HG03280 (cell line): ENCODE results near the gene DNAH17.

Source experiments
- ATAC-seq: cut with Tn5 transposase; IDR thresholded peaks from one replicate; pipeline ENCODE4 v1.9.1; 2021; ENCODE audit warnings: mild to moderate bottlenecking, moderate library complexity; ENCODE audit not compliant: unreplicated experiment

Gene DNAH17

GRCh38 chr17:78498848-78499247 is 78.3 kb downstream of the DNAH17 start:
- no peak for ATAC-seq

GRCh38 chr17:78497115-78497540 is 80.1 kb downstream of the DNAH17 start:
- no peak for ATAC-seq

- ATAC-seq: no peak
These were observed 80.9 kb downstream of the DNAH17 start for GRCh38 chr17:78496311-78496710.

GRCh38 chr17:78495634-78496033 is 81.6 kb downstream of the DNAH17 start:
- ATAC-seq: no peak

- no peak for ATAC-seq
These were observed 82.4 kb downstream of the DNAH17 start for GRCh38 chr17:78494696-78495330.

GRCh38 chr17:78493853-78494695 is 83.1 kb downstream of the DNAH17 start:
- ATAC-seq: no peak

- no peak for ATAC-seq
These were observed 83.7 kb downstream of the DNAH17 start for GRCh38 chr17:78493450-78493849.

GRCh38 chr17:78492116-78492799 is 84.9 kb downstream of the DNAH17 start:
- no peak for ATAC-seq

GRCh38 chr17:78491236-78492115 is 85.7 kb downstream of the DNAH17 start:
- ATAC-seq: no peak

GRCh38 chr17:78490673-78491072 is 86.5 kb downstream of the DNAH17 start:
- no peak for ATAC-seq

GRCh38 chr17:78490156-78490555 is 87.0 kb downstream of the DNAH17 start:
- ATAC-seq: no peak

- ATAC-seq: no peak
These were observed 88.1 kb downstream of the DNAH17 start for GRCh38 chr17:78488867-78489634.

- no peak for ATAC-seq
These were observed 89.0 kb downstream of the DNAH17 start for GRCh38 chr17:78488156-78488555.

- no peak for ATAC-seq
These were observed 90.1 kb downstream of the DNAH17 start for GRCh38 chr17:78486946-78487680.

GRCh38 chr17:78486228-78486802 is 90.9 kb downstream of the DNAH17 start:
- ATAC-seq: no peak

GRCh38 chr17:78485290-78486168 is 91.7 kb downstream of the DNAH17 start:
- ATAC-seq: no peak

GRCh38 chr17:78484271-78485246 is 92.6 kb downstream of the DNAH17 start:
- peak; percentile 44 for ATAC-seq
